Lower lobe of right lung (tissue), 2 donors: ENCODE data around the gene GNPNAT1. TPM values are rescaled to one million over a fixed set of nuclear protein-coding genes. Genes with fewer than 3 reads are reported as not detected.
A peak's percentile ranks its signal among the peaks of the same experiment; 100 is the strongest.

Experiments used
- ATAC-seq, 2 donors: fragments of 200-7000 bp; cut with Tn5 transposase; one replicate each; pipeline ENCODE4 v1.9.1; 2020 to 2022; ENCODE audit warnings: mild to moderate bottlenecking in 2 of 2, moderate library complexity in 2 of 2
- DNase-seq: peaks from one replicate; pipeline ENCODE4 v3.0.0-alpha.2; 2020
- H3K27ac ChIP-seq: fragments of 200-600 bp; one replicate; pipeline ENCODE4 v1.8.0; 2022
- H3K27me3 ChIP-seq: fragments of 200-600 bp; one replicate; pipeline ENCODE4 v1.8.0; 2022; ENCODE audit warnings: low read depth
- H3K36me3 ChIP-seq: fragments of 200-600 bp; one replicate; pipeline ENCODE4 v1.8.0; 2022; ENCODE audit warnings: mild to moderate bottlenecking
- H3K4me1 ChIP-seq: fragments of 200-600 bp; one replicate; pipeline ENCODE4 v1.8.0; 2022
- H3K4me3 ChIP-seq: fragments of 200-600 bp; one replicate; pipeline ENCODE4 v1.8.0; 2022; ENCODE audit warnings: mild to moderate bottlenecking
- H3K9me3 ChIP-seq: fragments of 200-600 bp; one replicate; pipeline ENCODE4 v1.8.0; 2022
- intact Hi-C: fragments of 100-400 bp; cut with DNase I; formaldehyde crosslinking; loops from one replicate; pipeline ENCODE4 v1.11.0; 2022
- total RNA-seq: library from RNA; stranded (reverse); fragmentation: NEBNext Ultra II Directional; extraction: Animal tissue kit (Norgen Biotek cat#: 25700); gene quantifications from one replicate; pipeline ENCODE4 v1.2.1, GENCODE V29; 2021
- TF ChIP-seq, protein P1 (sequence below): fragments of 200-600 bp; IDR thresholded peaks from one replicate; pipeline ENCODE4 v1.8.0; 2022; ENCODE audit warnings: antibody characterized with exemption, mild to moderate bottlenecking
- donor health status: DM: no; HTN: yes; CAD: no; lungs with severe emphysema.

Gene GNPNAT1
- total RNA-seq, 1 donor from 2014 or later = 9.5 TPM

GRCh38 chr14:52801014-52801712, 9.8 kb upstream of the GNPNAT1 start:
- H3K27ac ChIP-seq = peak overlapping the region; percentile 21
- H3K9me3 ChIP-seq = no peaks in the 10 kb centered on the region
- no peak overlapping the region for H3K4me3 ChIP-seq
- no peaks in the 10 kb centered on the region for H3K27me3 ChIP-seq
- intact Hi-C loops = no loop called here
- TF ChIP-seq, protein P1, sequence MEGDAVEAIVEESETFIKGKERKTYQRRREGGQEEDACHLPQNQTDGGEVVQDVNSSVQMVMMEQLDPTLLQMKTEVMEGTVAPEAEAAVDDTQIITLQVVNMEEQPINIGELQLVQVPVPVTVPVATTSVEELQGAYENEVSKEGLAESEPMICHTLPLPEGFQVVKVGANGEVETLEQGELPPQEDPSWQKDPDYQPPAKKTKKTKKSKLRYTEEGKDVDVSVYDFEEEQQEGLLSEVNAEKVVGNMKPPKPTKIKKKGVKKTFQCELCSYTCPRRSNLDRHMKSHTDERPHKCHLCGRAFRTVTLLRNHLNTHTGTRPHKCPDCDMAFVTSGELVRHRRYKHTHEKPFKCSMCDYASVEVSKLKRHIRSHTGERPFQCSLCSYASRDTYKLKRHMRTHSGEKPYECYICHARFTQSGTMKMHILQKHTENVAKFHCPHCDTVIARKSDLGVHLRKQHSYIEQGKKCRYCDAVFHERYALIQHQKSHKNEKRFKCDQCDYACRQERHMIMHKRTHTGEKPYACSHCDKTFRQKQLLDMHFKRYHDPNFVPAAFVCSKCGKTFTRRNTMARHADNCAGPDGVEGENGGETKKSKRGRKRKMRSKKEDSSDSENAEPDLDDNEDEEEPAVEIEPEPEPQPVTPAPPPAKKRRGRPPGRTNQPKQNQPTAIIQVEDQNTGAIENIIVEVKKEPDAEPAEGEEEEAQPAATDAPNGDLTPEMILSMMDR = no peak
- H3K4me1 ChIP-seq = no peaks in the 10 kb centered on the region
- DNase-seq (no peak), ATAC-seq (peak in 1 of 2 donors; percentile 74)
- H3K36me3 ChIP-seq = no peaks in the 10 kb centered on the region

DNA sequence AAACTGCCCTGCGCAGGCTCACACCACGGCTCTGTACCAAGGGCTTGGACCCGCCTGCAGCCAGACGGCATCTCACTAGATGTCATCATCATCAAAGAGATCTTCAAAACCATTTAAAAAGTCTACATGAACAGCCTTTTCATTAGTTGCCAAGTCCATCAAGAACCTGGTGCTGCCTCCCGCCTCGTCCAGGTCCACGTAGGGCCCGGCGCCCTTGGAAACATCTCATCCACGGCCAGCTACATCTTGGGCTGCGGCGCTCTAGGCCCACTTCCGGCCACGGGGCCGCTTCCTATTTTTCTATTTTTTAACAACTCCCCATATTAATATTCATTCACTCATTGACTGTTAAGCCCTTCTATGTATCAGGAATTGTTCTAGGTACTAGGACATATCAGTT, 7.4 kb upstream of the GNPNAT1 start:
- DNase-seq (no peak), ATAC-seq (no peak)
- Histone ChIP-seq H3K36me3 (no peaks in the 10 kb centered on the region), H3K4me3 (no peak overlapping the region), H3K27ac (no peak overlapping the region), H3K4me1 (no peaks in the 10 kb centered on the region), H3K9me3 (no peaks in the 10 kb centered on the region), H3K27me3 (no peaks in the 10 kb centered on the region)
- TF ChIP-seq, protein P1 = no peak
- intact Hi-C loops = no loop called here

- TF ChIP-seq, protein P1 = no peak
- no peak for ATAC-seq
- intact Hi-C loops = no loop called here
- no peaks in the 10 kb centered on the region for H3K9me3 ChIP-seq
- H3K27ac ChIP-seq = no peak overlapping the region
- DNase-seq = no peak
- no peak overlapping the region for H3K4me3 ChIP-seq
- no peaks in the 10 kb centered on the region for H3K27me3 ChIP-seq
- no peaks in the 10 kb centered on the region for H3K4me1 ChIP-seq
- H3K36me3 ChIP-seq = no peaks in the 10 kb centered on the region
Observed at GRCh38 chr14:52797653-52798052, 6.2 kb upstream of the GNPNAT1 start.

GRCh38 chr14:52793061-52793460, 1.7 kb upstream of the GNPNAT1 start:
- no peaks in the 10 kb centered on the region for H3K27me3 ChIP-seq
- DNase-seq (no peak), ATAC-seq (no peak)
- no peak overlapping the region for H3K27ac ChIP-seq
- peaks cover 26% of the 10 kb centered on the region for H3K4me1 ChIP-seq
- no peaks in the 10 kb centered on the region for H3K9me3 ChIP-seq
- intact Hi-C loops = no loop called here
- no peak overlapping the region for H3K4me3 ChIP-seq
- TF ChIP-seq, protein P1 = no peak
- H3K36me3 ChIP-seq = no peaks in the 10 kb centered on the region

GRCh38 chr14:52792097-52792415, 649 bp upstream of the GNPNAT1 start:
- no peaks in the 10 kb centered on the region for H3K36me3 ChIP-seq
- intact Hi-C loops = no loop called here
- TF ChIP-seq, protein P1 = no peak
- H3K4me1 ChIP-seq = peaks cover 26% of the 10 kb centered on the region
- ATAC-seq (no peak), DNase-seq (no peak)
- H3K27me3 ChIP-seq = no peaks in the 10 kb centered on the region
- H3K9me3 ChIP-seq = no peaks in the 10 kb centered on the region
- H3K27ac ChIP-seq = peak overlapping the region; percentile 88
- H3K4me3 ChIP-seq = peak overlapping the region; percentile 94
